ENCODE results near the gene DAB1.
"Not testable (repeated sequence)": the region's sequence is repeated elsewhere in the genome, so short reads cannot be mapped to it uniquely, and the experiment has no call there.

DAB1 gene

GRCh38 chr1:57106296-57106695, 317.6 kb downstream of the DAB1 start:
- no peak for DNase-seq

DNA sequence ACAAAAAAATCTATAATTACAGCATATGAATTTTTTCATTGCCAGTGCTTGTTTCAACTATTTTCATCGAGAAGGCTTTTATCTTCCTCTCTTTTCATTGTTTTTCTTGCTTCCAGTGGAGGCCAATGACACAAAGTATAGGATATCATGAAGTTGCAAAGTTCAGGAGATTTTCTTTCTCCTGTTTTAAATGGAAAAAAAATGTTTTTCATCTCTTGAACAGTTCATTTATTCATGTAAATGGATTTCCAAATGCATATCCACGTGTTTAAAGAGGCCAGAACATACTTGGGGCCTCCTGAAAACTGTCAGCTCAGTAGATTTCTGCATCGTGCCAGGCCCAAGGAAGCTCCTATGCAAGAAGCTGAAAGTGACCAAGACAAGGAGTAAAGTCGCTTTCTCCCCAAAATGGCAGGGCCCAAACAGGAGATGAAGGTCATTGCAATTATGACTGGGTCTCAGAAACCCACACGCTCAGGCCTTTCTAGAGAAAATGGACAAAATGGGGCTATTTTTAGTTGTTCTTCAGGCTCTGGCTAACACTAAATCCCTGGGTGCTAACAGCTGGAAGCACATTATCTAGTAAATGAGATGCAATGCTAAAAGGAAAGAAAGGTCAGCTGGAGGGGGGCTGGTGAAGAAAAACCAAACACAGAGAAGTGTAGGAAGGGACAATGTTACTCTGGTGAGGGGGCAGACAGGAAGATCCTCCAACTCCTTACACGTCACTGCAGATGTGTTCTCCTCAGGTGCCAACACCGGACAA, 321.1 kb downstream of the DAB1 start:
- no peak for DNase-seq

DNA sequence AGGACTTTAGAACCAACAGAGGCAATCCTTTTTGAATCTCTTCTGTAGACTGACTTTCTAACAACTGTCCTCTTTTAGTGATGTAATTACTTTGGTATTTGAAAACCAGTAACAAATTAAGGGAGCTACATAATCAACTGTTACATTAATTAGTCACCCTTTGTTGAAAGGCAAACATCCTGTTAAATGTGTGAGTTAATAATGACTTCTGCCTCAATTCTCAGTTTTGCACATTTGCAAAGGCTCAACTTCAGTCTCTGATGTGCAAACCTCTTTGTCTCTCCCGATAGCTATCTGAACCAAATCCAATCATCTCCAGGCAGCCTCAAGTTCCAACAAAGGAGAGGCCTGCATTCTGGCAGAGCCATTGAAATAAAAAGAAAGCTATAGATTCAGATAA, 322.7 kb downstream of the DAB1 start:
- no peak for DNase-seq

DNA sequence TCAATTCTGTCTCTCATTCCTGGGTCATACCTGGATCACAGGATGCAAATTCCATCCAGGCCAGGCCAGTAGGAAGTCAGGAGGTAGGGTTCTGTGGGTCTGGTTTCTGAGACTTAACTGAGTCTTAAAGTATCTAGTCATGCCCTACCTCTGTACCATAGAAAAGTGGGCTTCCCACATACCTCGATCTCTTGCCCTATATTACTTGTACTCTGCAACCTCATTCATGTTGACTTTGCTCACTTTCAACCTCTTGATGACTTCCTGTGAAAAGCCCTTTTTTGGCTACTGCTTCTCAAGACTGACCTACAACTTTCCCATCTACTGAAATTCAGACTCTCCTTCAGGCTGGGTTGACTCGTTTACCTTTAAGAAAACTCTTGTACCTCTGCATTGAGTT, 329.1 kb downstream of the DAB1 start:
- DNase-seq, result no peak

DNA sequence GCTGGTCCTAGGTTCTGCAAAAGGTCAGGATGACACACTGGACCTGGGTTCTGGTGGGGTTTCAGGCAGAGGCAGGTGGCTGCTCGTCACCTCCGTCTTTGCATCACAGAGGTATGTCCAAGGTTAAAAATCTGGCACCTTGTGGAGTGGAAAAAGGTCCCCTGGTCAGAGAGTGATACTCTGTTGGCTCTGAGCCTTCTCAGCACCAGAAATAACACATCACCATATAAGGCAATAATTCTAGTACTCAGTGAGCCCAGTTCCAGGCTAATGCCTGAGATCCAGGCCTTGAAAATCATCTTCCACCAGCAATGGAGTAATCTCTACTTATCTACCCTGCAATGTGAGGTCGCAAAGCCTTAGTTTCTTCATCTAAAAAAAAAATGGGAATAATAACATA, 330.7 kb downstream of the DAB1 start:
- DNase-seq, result no peak

DNA sequence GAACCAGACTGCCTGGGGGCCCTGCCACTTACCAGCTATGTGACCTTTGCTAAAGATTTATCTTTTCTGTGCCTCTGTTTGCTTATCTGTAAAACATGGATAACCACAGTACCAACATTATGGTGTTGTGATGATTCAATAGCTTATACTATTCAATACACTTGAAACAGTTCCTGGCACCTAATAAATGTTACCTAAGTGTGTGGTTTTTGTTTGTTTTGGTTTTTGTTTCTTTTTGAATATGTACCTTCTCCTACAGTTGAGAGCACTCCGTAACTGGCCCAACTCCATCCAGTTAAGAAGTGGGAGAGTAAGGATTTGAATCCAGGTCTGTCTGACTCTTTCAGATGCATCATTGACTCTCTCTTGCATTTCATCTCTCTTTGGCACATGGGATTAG, 332.2 kb downstream of the DAB1 start:
- no peak for DNase-seq

DNA sequence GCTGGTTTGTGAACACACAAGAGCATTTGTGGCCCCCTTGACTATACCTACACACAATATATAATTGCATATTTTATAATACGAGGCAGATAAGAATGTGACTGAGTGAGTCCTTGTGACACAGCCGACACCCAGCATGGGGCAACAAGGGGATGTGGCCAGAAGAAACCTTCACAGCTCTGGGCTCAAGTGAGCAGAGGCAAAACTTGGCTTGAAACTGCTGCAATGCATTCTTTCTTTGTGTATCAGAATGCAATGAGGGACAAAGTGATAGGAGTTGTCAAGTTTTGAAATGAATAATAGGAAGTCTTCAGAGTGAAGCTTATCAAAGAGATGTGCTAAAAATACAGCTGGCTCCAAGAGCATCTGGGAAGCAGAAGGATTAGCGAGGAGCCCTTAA, 334.0 kb downstream of the DAB1 start:
- no peak for DNase-seq

DNA sequence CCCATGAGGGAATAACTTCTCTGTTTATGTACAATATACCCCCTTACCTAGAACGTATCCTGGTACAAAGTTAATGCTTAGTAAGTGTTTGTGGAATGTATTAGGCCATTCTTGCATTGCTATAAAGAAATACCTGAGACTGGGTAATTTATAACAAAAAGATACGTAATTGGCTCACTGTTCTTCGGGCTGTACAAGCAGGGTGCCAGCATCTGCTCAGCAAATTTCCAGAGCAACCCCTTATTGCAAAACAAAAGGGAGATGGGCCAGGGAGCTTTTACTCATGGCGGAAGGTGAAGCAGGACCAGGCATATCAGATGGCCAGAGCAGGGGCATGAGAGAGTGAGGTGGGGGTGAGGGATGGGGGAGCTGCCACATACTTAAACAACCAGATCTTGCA, 334.6 kb downstream of the DAB1 start:
- DNase-seq, result no peak

GRCh38 chr1:57088653-57089052, 335.2 kb downstream of the DAB1 start:
- no peak for DNase-seq

DNA sequence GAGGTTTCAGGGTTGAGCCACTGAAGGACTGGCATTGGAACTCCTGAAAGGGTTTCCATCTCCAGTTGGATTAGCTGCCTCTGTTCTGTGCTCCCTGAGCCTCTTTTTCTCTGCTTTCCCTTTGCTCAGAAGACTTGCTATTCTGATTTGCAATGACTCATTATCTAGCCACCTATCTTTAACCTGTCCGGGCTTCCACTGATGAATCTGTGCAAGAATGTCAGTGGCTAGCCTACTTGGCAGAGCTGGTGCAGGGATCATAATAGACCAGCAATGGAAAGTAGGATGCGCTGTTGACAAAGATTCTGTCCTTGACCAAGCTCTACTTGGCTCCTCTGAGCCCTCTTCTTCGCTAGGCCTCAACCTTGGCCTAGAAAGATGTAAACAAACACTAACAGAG, 336.2 kb downstream of the DAB1 start:
- DNase-seq, result not testable (repeated sequence)

- no peak for DNase-seq
Observed at GRCh38 chr1:57086154-57086553, 337.7 kb downstream of the DAB1 start.

GRCh38 chr1:57084701-57085100, 339.2 kb downstream of the DAB1 start:
- no peak for DNase-seq

GRCh38 chr1:57082711-57083439, 341.0 kb downstream of the DAB1 start:
- DNase-seq, result no peak

DNA sequence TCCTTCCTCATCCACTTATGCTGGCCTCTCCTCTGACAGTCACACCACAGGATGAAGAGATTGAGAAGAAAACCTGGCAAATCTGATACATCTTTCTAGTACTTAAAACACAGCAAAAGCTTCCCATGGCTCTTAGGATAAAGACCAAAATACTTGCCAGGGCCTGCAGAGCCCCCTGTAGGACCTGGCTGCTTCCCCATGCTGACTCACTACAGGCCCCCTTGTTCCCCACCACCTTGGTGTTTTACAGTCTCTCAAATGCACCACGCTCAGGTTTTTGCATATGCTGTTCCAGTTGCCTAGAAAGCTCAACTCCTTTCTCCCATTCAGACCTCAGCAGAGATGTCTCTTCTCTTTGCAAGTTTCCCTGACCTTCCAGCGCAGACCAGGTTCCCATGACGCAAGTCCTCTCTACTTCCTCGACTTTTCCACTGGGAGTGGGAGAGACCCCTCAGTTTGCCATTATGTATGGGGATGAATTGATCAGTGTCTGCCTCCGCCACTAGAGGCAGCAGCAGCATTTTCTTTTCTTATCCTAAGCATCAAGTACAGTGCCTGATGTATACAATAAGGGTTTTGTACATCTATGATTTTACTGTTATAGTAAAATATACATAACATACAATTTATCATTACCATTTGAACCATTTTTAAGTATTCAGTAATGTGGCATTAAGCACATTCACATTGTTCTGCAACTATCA, 344.3 kb downstream of the DAB1 start:
- DNase-seq, result no peak

GRCh38 chr1:57072401-57073110, 351.3 kb downstream of the DAB1 start:
- DNase-seq, result no peak

- DNase-seq, result no peak
Observed at GRCh38 chr1:57067863-57068262, 356.0 kb downstream of the DAB1 start.

GRCh38 chr1:57066980-57067610, 356.8 kb downstream of the DAB1 start:
- no peak for DNase-seq

- no peak for DNase-seq
Observed at GRCh38 chr1:57065442-57065841, 358.4 kb downstream of the DAB1 start.

GRCh38 chr1:57064379-57065140, 359.3 kb downstream of the DAB1 start:
- DNase-seq, result no peak

DNA sequence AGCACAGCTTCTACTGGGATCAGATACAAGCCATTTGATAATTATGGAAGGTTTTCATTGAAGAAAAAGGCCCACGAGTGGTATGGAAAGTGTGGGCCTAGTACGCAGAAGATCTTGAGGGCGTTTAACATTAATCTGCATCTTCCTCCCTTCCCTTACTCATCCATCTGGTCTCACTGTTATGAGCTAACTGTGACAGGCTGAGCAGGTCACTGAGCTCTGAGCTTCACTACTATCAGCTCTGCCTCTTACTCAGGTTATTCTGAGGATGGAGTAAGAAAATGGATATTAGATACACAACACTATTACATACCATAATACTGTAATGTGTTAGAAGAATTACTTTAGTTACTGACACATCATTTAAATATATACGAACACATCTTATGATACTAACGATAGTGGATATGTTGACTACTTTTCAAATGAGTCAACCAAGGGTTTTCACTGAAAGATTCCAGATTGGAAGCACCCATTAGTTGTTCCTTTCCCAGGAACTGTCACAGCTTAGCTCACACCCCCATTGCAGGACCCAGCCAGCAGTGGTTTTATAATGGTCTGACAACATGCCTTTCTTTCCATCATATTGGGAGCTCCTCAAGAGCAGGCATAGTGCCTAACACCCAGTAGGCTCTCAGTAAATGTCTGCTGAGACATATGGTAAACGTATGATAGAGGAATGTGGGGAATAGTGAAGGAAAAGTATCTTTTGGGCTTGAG, 360.3 kb downstream of the DAB1 start:
- DNase-seq, result no peak

GRCh38 chr1:57061369-57061768, 362.5 kb downstream of the DAB1 start:
- no peak for DNase-seq

All from NCI-H774 (cell line).